HEK293 (cell line): ENCODE data around the gene ROBO4.

Source experiments
- SP2 ChIP-seq: fragments of 450-650 bp; formaldehyde crosslinking; IDR thresholded peaks from 2 replicates; pipeline ENCODE4 v1.5.1; 2016; ENCODE audit warnings: missing biosample characterization, missing genetic modification characterization
- YY1 ChIP-seq: fragments of 450-650 bp; formaldehyde crosslinking; IDR thresholded peaks from 2 replicates; pipeline ENCODE4 v1.5.1; 2018; ENCODE audit warnings: missing biosample characterization, missing genetic modification characterization
- ZBTB48 ChIP-seq: fragments of 450-650 bp; formaldehyde crosslinking; IDR thresholded peaks from 2 replicates; pipeline ENCODE4 v1.5.1; 2016; ENCODE audit warnings: missing biosample characterization, missing genetic modification characterization
- ZSCAN23 ChIP-seq: fragments of 450-650 bp; formaldehyde crosslinking; IDR thresholded peaks from 2 replicates; pipeline ENCODE4 v1.5.1; 2016; ENCODE audit warnings: missing biosample characterization, missing genetic modification characterization
- TF ChIP-seq, protein P1 (sequence below): fragments of 450-650 bp; formaldehyde crosslinking; IDR thresholded peaks from 2 replicates; pipeline ENCODE4 v1.5.1; 2016; ENCODE audit warnings: missing biosample characterization, missing genetic modification characterization
- TF ChIP-seq, protein P2 (sequence below): fragments of 450-650 bp; formaldehyde crosslinking; IDR thresholded peaks from 2 replicates; pipeline ENCODE4 v1.5.1; 2016; ENCODE audit warnings: missing biosample characterization, missing genetic modification characterization

DNA sequence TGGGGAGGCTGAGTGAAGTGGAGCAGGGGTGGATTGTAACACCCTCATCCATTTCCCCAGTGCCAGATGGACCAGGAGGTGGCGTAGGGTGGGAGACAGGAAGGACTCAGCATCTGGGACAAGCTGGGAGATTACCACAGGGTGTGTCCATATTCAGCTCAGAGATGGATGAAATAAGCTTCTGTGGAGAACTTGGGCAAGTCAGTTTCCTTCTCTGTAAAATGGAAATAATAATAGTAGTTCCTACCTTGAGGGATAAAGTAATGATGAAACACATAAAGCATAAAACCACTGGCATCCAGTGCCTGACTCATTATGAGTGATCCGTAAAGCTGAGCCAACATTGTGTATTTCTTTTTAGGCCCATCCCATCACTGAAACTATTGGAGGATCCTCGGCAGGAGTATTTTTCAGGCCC, 607 bp upstream of the ROBO4 start:
- TF ChIP-seq ZBTB48 = no peak
- TF ChIP-seq, protein P1, sequence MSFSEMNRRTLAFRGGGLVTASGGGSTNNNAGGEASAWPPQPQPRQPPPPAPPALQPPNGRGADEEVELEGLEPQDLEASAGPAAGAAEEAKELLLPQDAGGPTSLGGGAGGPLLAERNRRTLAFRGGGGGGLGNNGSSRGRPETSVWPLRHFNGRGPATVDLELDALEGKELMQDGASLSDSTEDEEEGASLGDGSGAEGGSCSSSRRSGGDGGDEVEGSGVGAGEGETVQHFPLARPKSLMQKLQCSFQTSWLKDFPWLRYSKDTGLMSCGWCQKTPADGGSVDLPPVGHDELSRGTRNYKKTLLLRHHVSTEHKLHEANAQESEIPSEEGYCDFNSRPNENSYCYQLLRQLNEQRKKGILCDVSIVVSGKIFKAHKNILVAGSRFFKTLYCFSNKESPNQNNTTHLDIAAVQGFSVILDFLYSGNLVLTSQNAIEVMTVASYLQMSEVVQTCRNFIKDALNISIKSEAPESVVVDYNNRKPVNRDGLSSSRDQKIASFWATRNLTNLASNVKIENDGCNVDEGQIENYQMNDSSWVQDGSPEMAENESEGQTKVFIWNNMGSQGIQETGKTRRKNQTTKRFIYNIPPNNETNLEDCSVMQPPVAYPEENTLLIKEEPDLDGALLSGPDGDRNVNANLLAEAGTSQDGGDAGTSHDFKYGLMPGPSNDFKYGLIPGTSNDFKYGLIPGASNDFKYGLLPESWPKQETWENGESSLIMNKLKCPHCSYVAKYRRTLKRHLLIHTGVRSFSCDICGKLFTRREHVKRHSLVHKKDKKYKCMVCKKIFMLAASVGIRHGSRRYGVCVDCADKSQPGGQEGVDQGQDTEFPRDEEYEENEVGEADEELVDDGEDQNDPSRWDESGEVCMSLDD (tag by site-specific recombination) = no peak
- TF ChIP-seq ZSCAN23 (tag by site-specific recombination) = no peak
- TF ChIP-seq SP2 (tag by site-specific recombination) = no peak
- TF ChIP-seq, protein P2, sequence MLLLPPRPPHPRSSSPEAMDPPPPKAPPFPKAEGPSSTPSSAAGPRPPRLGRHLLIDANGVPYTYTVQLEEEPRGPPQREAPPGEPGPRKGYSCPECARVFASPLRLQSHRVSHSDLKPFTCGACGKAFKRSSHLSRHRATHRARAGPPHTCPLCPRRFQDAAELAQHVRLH (tag by site-specific recombination) = no peak
- TF ChIP-seq YY1 (tag by site-specific recombination) = no peak
